Choroid plexus epithelial cell (primary cell): ENCODE measurements around the gene ATRNL1.
A peak's percentile ranks its signal among the peaks of the same experiment; 100 is the strongest.

Experiments used
- DNase-seq: peaks from one replicate; pipeline ENCODE4 v3.0.0-alpha.2; 2010; ENCODE audit warnings: low read depth
- H3K4me3 ChIP-seq: 2 replicates; pipeline ENCODE4 v1.5.1; 2011; ENCODE audit warnings: low read depth, mild to moderate bottlenecking, control low read depth, low read length, moderate library complexity
- TF ChIP-seq, protein P1 (sequence below): conservative IDR thresholded peaks from 2 replicates; pipeline ENCODE4 v1.5.1; 2011; ENCODE audit warnings: low read depth, mild to moderate bottlenecking, control low read depth, inconsistent platforms, low read length, moderate library complexity

ATRNL1 gene

GRCh38 chr10:115931309-115931708 lies 838.1 kb downstream of the ATRNL1 start:
- TF ChIP-seq, protein P1, sequence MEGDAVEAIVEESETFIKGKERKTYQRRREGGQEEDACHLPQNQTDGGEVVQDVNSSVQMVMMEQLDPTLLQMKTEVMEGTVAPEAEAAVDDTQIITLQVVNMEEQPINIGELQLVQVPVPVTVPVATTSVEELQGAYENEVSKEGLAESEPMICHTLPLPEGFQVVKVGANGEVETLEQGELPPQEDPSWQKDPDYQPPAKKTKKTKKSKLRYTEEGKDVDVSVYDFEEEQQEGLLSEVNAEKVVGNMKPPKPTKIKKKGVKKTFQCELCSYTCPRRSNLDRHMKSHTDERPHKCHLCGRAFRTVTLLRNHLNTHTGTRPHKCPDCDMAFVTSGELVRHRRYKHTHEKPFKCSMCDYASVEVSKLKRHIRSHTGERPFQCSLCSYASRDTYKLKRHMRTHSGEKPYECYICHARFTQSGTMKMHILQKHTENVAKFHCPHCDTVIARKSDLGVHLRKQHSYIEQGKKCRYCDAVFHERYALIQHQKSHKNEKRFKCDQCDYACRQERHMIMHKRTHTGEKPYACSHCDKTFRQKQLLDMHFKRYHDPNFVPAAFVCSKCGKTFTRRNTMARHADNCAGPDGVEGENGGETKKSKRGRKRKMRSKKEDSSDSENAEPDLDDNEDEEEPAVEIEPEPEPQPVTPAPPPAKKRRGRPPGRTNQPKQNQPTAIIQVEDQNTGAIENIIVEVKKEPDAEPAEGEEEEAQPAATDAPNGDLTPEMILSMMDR, result no peak
- DNase-seq, result no peak
- H3K4me3 ChIP-seq, result no peak overlapping the region

- TF ChIP-seq, protein P1, result no peak
- H3K4me3 ChIP-seq, result no peak overlapping the region
- DNase-seq, result no peak
Measured at GRCh38 chr10:115932099-115932498, 838.9 kb downstream of the ATRNL1 start.

DNA sequence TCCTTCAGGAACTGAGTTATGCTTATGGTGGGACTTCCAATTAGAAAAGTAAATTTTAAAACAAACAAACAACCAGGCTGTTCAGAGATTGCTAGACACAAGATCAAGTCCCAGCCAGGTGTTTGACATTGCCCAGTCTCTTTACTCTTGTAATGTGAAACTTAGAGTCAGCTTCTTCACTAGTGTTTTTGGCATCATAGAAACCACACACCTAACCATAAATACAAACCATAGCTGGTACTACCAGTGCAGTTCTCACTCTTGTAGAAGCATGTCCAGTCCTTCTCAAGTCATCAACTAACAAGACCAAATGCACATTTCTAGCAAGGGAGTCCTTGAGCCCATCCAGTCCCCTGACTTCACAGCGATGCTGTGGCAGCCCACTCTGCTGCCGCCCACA lies 839.9 kb downstream of the ATRNL1 start:
- H3K4me3 ChIP-seq, result no peak overlapping the region
- TF ChIP-seq, protein P1, result no peak
- DNase-seq, result no peak

- H3K4me3 ChIP-seq, result no peak overlapping the region
- TF ChIP-seq, protein P1, result no peak
- DNase-seq, result no peak
Measured at GRCh38 chr10:115935731-115936130, 842.6 kb downstream of the ATRNL1 start.

DNA sequence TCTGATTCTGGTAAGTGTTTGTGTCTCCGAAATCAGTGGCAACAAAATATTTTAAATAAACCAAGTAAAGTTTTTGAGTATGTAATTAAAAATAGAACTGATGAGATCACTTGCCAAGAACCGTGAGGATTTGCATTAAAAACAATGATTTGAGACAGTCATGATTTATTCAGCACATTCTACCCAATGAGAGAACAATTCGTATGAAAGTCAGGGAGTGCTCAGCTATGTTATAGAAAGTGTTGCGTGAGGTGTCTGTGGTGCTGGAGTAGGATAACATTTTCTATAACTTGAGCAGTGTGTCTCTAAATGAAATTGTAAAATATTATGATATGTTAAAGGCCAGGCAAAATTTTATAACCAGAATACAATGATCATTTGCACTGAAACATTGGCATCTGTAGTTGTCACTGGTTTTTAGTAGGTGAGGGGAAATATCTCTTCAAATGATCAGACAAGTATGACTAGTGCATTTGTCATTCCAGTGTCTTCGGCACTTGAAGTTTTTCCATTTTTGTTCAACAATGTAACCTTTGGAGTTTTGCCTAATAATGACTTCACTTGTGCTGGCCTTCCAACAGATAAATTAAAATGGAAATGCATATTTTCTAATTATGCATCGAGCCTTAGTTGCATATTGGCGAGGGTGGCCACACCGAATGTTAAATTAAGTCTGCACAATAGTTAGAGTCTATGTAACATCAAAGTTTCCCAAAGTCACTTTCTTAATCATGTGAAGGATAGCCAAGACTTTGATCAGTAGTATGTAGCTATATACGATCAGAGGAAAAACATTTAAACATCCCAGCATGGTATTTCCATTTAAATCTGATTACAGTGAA lies 844.0 kb downstream of the ATRNL1 start:
- TF ChIP-seq, protein P1, result no peak
- DNase-seq, result peak; percentile 61
- H3K4me3 ChIP-seq, result no peak overlapping the region

- DNase-seq, result no peak
Measured at GRCh38 chr10:115937768-115938056, 844.5 kb downstream of the ATRNL1 start.

More at GRCh38 chr10:115937768-115938056, 844.5 kb downstream of the ATRNL1 start:
- TF ChIP-seq, protein P1, result no peak
- no peak overlapping the region for H3K4me3 ChIP-seq
